ENCODE results near the gene METTL16. TPM values are rescaled to one million over a fixed set of nuclear protein-coding genes. Genes with fewer than 3 reads are reported as not detected.

Gene METTL16
- total RNA-seq, 1 experiment from 2014 or later, result 37.6 TPM

- intact Hi-C loops (cut with micrococcal nuclease), result no loop called here
- Histone ChIP-seq H3K4me2 (ENCODE audit: low read length) (no peak overlapping the region), H3K9me3 (ENCODE audit: control insufficient read depth in 1 of 2, insufficient read depth in 1 of 2, low read depth in 1 of 2, low read length in 2 of 2) (no peaks in the 10 kb centered on the region), H3K4me1 (ENCODE audit: control insufficient read depth in 1 of 2, insufficient read depth in 2 of 2, low read length in 2 of 2) (peaks cover 8 to 9% of the 10 kb centered on the region in 2 experiments; a peak in 3 of 4 replicates), H2AFZ (ENCODE audit: low read depth, low read length, poor library complexity, severe bottlenecking) (no peak overlapping the region), H3K79me2 (ENCODE audit: insufficient read depth, low read length) (peaks cover 99% of the 10 kb centered on the region), H4K20me1 (ENCODE audit: insufficient read depth) (peaks cover 20% of the 10 kb centered on the region; the same call in 1 of the 2 replicates), H3K36me3 (ENCODE audit: control insufficient read depth in 1 of 2, insufficient read depth in 2 of 2, low read length in 2 of 2) (no peaks in the 10 kb centered on the region), H3K27ac (ENCODE audit: low read depth, low read length) (no peak overlapping the region), H3K27me3 (ENCODE audit: insufficient read depth, low read length) (no peaks in the 10 kb centered on the region), H3K9ac (ENCODE audit: low read length) (no peak overlapping the region), H3K9me2 (ENCODE audit: insufficient read depth) (no peaks in the 10 kb centered on the region), H3K4me3 (replicated peaks in 1 of 2; ENCODE audit: low read depth in 1 of 2, low read length in 2 of 2) (no peak overlapping the region)
- CTCF ChIA-PET, result no interaction called here
- RAD21 ChIA-PET (ENCODE audit: low non-redundant PET in 1 of 2, low total read pairs in 2 of 2, uncharacterized antibody in 2 of 2, unreplicated experiment in 2 of 2), result no interaction called here
- DNase-seq (ENCODE audit: low read depth, low spot score) (no peak), ATAC-seq (no peak)
- BruUV-seq (replicated peaks), result no TSS peak
- POLR2A ChIA-PET, result no interaction called here
- TF ChIP-seq ZBTB33 (IDR thresholded peaks at IDR 0.05; ENCODE audit: extremely low read depth, insufficient replicate concordance, low read length) (no peak), ZNF274 (IDR thresholded peaks at IDR 0.05; ENCODE audit: low read depth, low read length) (no peak), CBX3 (IDR thresholded peaks at IDR 0.05; ENCODE audit: low read depth) (no peak), ZFX (IDR thresholded peaks at IDR 0.05) (no peak), SP1 (IDR thresholded peaks at IDR 0.05; ENCODE audit: low read depth) (no peak), MAX (IDR thresholded peaks at IDR 0.05) (no peak), EZH2phosphoT487 (IDR thresholded peaks at IDR 0.05; ENCODE audit: borderline replicate concordance) (no peak), POLR2AphosphoS5 (IDR thresholded peaks at IDR 0.05; ENCODE audit: low read depth, low read length) (no peak), POLR2A (IDR thresholded peaks at IDR 0.05; ENCODE audit: borderline replicate concordance, extremely low read depth, insufficient read depth, insufficient read length) (no peak), SIN3A (IDR thresholded peaks at IDR 0.05; ENCODE audit: low read depth) (no peak), YY1 (IDR thresholded peaks at IDR 0.05; ENCODE audit: extremely low read depth, insufficient replicate concordance, low read depth, low read length) (no peak), RAD21 (IDR thresholded peaks at IDR 0.05; ENCODE audit: low read depth) (no peak), EZH2 (IDR thresholded peaks at IDR 0.05) (no peak), EGR1 (IDR thresholded peaks at IDR 0.05; ENCODE audit: low read depth) (no peak), SRF (IDR thresholded peaks at IDR 0.05; ENCODE audit: low read depth) (no peak), JUND (IDR thresholded peaks at IDR 0.05) (no peak), ELF1 (IDR thresholded peaks at IDR 0.05; ENCODE audit: borderline replicate concordance, low read depth) (no peak), CEBPB (IDR thresholded peaks at IDR 0.05; ENCODE audit: low read depth) (no peak)
- TF ChIP-seq, protein P1, sequence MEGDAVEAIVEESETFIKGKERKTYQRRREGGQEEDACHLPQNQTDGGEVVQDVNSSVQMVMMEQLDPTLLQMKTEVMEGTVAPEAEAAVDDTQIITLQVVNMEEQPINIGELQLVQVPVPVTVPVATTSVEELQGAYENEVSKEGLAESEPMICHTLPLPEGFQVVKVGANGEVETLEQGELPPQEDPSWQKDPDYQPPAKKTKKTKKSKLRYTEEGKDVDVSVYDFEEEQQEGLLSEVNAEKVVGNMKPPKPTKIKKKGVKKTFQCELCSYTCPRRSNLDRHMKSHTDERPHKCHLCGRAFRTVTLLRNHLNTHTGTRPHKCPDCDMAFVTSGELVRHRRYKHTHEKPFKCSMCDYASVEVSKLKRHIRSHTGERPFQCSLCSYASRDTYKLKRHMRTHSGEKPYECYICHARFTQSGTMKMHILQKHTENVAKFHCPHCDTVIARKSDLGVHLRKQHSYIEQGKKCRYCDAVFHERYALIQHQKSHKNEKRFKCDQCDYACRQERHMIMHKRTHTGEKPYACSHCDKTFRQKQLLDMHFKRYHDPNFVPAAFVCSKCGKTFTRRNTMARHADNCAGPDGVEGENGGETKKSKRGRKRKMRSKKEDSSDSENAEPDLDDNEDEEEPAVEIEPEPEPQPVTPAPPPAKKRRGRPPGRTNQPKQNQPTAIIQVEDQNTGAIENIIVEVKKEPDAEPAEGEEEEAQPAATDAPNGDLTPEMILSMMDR (IDR thresholded peaks at IDR 0.05 in 2 of 3, conservative IDR thresholded peaks at IDR 0.05 in 1 of 3; ENCODE audit: borderline replicate concordance in 1 of 3, insufficient read depth in 1 of 3, low read depth in 2 of 3, low read length in 2 of 3), result no peak
Measured at GRCh38 chr17:2485970-2486369, 25.7 kb downstream of the METTL16 start.

Measured in HCT116 (cell line).